H9 (cell line): ENCODE results near the gene ZIC5. TPM values are rescaled to one million over a fixed set of nuclear protein-coding genes. Genes with fewer than 3 reads are reported as not detected.
A peak's percentile ranks its signal among the peaks of the same experiment; 100 is the strongest.

ENCODE experiments used
- DNase-seq: peaks from one replicate; pipeline ENCODE4 v3.0.0-alpha.2; 2017
- H2AFZ ChIP-seq: one replicate; pipeline ENCODE4 v1.6.1; 2013; ENCODE audit warnings: mild to moderate bottlenecking, low read length, control low read depth, moderate library complexity
- H2AK5ac ChIP-seq: 2 replicates; pipeline ENCODE4 v1.6.1; 2013; ENCODE audit warnings: low read length, control low read depth, mixed read lengths; ENCODE audit not compliant: insufficient read length
- H2BK120ac ChIP-seq: one replicate; pipeline ENCODE4 v1.6.1; 2013; ENCODE audit warnings: low read depth, mild to moderate bottlenecking, low read length, control low read depth, inconsistent platforms; ENCODE audit not compliant: poor library complexity, severe bottlenecking
- H2BK12ac ChIP-seq: 2 replicates; pipeline ENCODE4 v1.6.1; 2013; ENCODE audit warnings: low read length, control low read depth, mixed read lengths, low read depth; ENCODE audit not compliant: insufficient read length
- H2BK15ac ChIP-seq: 2 replicates; pipeline ENCODE4 v1.6.1; 2013; ENCODE audit warnings: low read depth, low read length, control low read depth
- H2BK20ac ChIP-seq: one replicate; pipeline ENCODE4 v1.6.1; 2013; ENCODE audit warnings: low read depth, mild to moderate bottlenecking, low read length, control low read depth, inconsistent platforms; ENCODE audit not compliant: poor library complexity, severe bottlenecking
- H2BK5ac ChIP-seq: 2 replicates; pipeline ENCODE4 v1.6.1; 2013; ENCODE audit warnings: low read length, control low read depth, mixed read lengths; ENCODE audit not compliant: insufficient read length
- H3K14ac ChIP-seq: 2 replicates; pipeline ENCODE4 v1.6.1; 2013; ENCODE audit warnings: low read length, control low read depth; ENCODE audit not compliant: insufficient read depth
- H3K18ac ChIP-seq: 2 replicates; pipeline ENCODE4 v1.6.1; 2013; ENCODE audit warnings: low read depth, mild to moderate bottlenecking, mixed read lengths, low read length, control low read depth; ENCODE audit not compliant: insufficient read length
- H3K23ac ChIP-seq: 2 replicates; pipeline ENCODE4 v1.6.1; 2013; ENCODE audit warnings: low read length, control low read depth, mixed read lengths, low read depth; ENCODE audit not compliant: insufficient read length
- H3K23me2 ChIP-seq: 2 replicates; pipeline ENCODE4 v1.6.1; 2013; ENCODE audit warnings: low read depth, mild to moderate bottlenecking, mixed read lengths, low read length, control low read depth; ENCODE audit not compliant: insufficient read length, poor library complexity, severe bottlenecking
- H3K27ac ChIP-seq: 2 replicates; pipeline ENCODE4 v1.5.1; 2013; ENCODE audit warnings: low read length, control low read depth, mixed read lengths, low read depth; ENCODE audit not compliant: insufficient read length
- H3K27me3 ChIP-seq: 2 replicates; pipeline ENCODE4 v1.6.1; 2013; ENCODE audit warnings: low read length, control low read depth, inconsistent platforms; ENCODE audit not compliant: insufficient read depth
- H3K4ac ChIP-seq: 2 replicates; pipeline ENCODE4 v1.6.1; 2013; ENCODE audit warnings: low read depth, mild to moderate bottlenecking, control low read depth, inconsistent platforms, low read length, moderate library complexity
- H3K4me1 ChIP-seq: 2 replicates; pipeline ENCODE4 v1.6.1; 2013; ENCODE audit warnings: low read length, control low read depth, inconsistent platforms; ENCODE audit not compliant: insufficient read depth
- H3K4me2 ChIP-seq: 2 replicates; pipeline ENCODE4 v1.6.1; 2013; ENCODE audit warnings: low read length, control low read depth, mixed read lengths; ENCODE audit not compliant: insufficient read length, insufficient read depth
- H3K56ac ChIP-seq: 2 replicates; pipeline ENCODE4 v1.6.1; 2013; ENCODE audit warnings: low read depth, mild to moderate bottlenecking, mixed read lengths, low read length, control low read depth; ENCODE audit not compliant: insufficient read length
- H3K79me1 ChIP-seq: 2 replicates; pipeline ENCODE4 v1.6.1; 2013; ENCODE audit warnings: low read depth, mild to moderate bottlenecking, moderate library complexity, low read length, control low read depth, inconsistent platforms; ENCODE audit not compliant: insufficient read depth, poor library complexity, severe bottlenecking
- H3K79me2 ChIP-seq: 2 replicates; pipeline ENCODE4 v1.6.1; 2013; ENCODE audit warnings: low read length, control low read depth, inconsistent platforms; ENCODE audit not compliant: insufficient read depth
- H3K9ac ChIP-seq: 2 replicates; pipeline ENCODE4 v1.6.1; 2013; ENCODE audit warnings: low read length, control low read depth, mixed read lengths; ENCODE audit not compliant: insufficient read length; ENCODE audit errors: extremely low read depth
- H3K9me3 ChIP-seq: one replicate; pipeline ENCODE4 v1.6.1; 2013; ENCODE audit warnings: low read depth, low read length, inconsistent platforms; ENCODE audit not compliant: control insufficient read depth
- H3T11ph ChIP-seq: one replicate; pipeline ENCODE4 v1.6.1; 2013; ENCODE audit warnings: mild to moderate bottlenecking, low read length, control low read depth, inconsistent platforms
- H4K20me1 ChIP-seq: one replicate; pipeline ENCODE4 v1.6.1; 2013; ENCODE audit not compliant: control insufficient read depth, insufficient read length, insufficient read depth
- H4K5ac ChIP-seq: 2 replicates; pipeline ENCODE4 v1.6.1; 2013; ENCODE audit warnings: low read depth, mild to moderate bottlenecking, mixed read lengths, low read length, control low read depth; ENCODE audit not compliant: insufficient read length
- H4K8ac ChIP-seq: replicated peaks from 2 replicates; pipeline ENCODE4 v1.6.1; 2013; ENCODE audit warnings: low read length, control low read depth, mixed read lengths, low read depth; ENCODE audit not compliant: insufficient read length
- H4K91ac ChIP-seq: 2 replicates; pipeline ENCODE4 v1.6.1; 2013; ENCODE audit warnings: low read depth, mild to moderate bottlenecking, moderate library complexity, mixed read lengths, low read length, control low read depth; ENCODE audit not compliant: insufficient read length
- H3K27ac Mint-ChIP-seq, 3 experiments: 2 replicates in 2 of 3; 3 replicates in 1 of 3; pipeline ENCODE4 v1.8.0; 2020 to 2021; ENCODE audit warnings: mixed read lengths in 3 of 3, mild to moderate bottlenecking in 1 of 3, moderate library complexity in 1 of 3
- H3K27me3 Mint-ChIP-seq: 2 replicates; pipeline ENCODE4 v1.8.0; 2021; ENCODE audit warnings: low read depth, mild to moderate bottlenecking, moderate library complexity, mixed read lengths
- H3K36me3 Mint-ChIP-seq, 3 experiments: 2 replicates in 2 of 3; 3 replicates in 1 of 3; pipeline ENCODE4 v1.8.0; 2020 to 2021; ENCODE audit warnings: low read depth in 3 of 3, mixed read lengths in 3 of 3; ENCODE audit not compliant: insufficient read depth in 1 of 3
- H3K4me1 Mint-ChIP-seq, 2 experiments: 2 replicates each; pipeline ENCODE4 v1.8.0; 2020; ENCODE audit warnings: mixed read lengths in 2 of 2
- H3K4me3 Mint-ChIP-seq, 2 experiments: 2 replicates in 1 of 2; 3 replicates in 1 of 2; pipeline ENCODE4 v1.8.0; 2020 to 2021; ENCODE audit warnings: mild to moderate bottlenecking in 2 of 2, mixed read lengths in 2 of 2, moderate library complexity in 1 of 2
- H3K9me3 Mint-ChIP-seq, 2 experiments: 2 replicates in 1 of 2; 3 replicates in 1 of 2; pipeline ENCODE4 v1.8.0; 2020; ENCODE audit warnings: mild to moderate bottlenecking in 2 of 2, mixed read lengths in 2 of 2, moderate library complexity in 1 of 2
- WGBS: extraction: QIAGEN DNeasy Blood & Tissue Kit; methylation state at CpG from one replicate; pipeline ENCODE4 v1.1.7; 2013; ENCODE audit warnings: missing lambda C conversion rate, low lambda C conversion rate, mixed read lengths; ENCODE audit not compliant: insufficient read length; ENCODE audit errors: extremely low coverage; 5-methylcytosine and 5-hydroxymethylcytosine counted together
- total RNA-seq: library from RNA; stranded (reverse); gene quantifications from 2 replicates; pipeline ENCODE4 v1.2.1, GENCODE V29; 2021
- TF ChIP-seq, protein P1 (sequence below): fragments of 200-600 bp; sonication (generic); conservative IDR thresholded peaks from 3 replicates; pipeline ENCODE4 v1.8.0; 2021; ENCODE audit warnings: antibody characterized with exemption, mild to moderate bottlenecking

Gene ZIC5
- total RNA-seq, 1 experiment from 2014 or later: 51.9 TPM

DNA sequence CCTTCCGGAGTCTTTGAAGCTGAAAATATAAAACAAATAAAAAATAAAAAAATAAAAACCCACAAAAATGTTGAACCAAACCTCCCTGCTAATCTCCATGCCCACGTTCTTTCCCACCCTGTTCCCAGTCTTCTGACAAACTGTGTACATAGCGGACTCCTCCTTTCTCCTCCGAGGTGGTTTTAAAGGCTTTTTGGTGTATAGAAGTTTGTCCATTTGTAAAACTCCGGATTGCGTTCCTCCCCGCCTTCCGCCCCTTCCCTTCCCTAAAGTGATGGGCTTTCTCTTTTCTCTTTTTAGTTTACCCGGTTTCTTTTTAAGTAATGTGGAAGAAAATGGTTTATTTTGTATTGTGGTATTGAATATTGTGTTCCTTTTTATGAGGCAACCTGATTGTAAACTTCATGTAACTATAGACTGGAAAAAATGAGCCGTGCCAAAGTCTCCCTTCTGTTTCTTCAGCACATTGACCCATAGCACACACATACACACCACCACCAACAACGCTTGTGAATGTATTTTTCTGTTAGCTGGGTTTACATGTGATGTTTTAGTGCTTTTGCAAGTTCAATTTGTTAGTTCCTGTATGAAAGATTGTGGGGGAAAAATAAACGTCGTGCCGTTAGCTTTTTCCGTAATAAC lies 14.4 kb upstream of the ZIC5 start:
- Histone ChIP-seq H3K9ac (no peak overlapping the region), H3K79me1 (peaks cover 3% of the 10 kb centered on the region), H2BK5ac (no peak overlapping the region), H2AFZ (no peak overlapping the region), H3K9me3 (no peaks in the 10 kb centered on the region), H3K23ac (no peak overlapping the region), H2BK120ac (no peak overlapping the region), H3K18ac (no peak overlapping the region), H3K27ac (no peak overlapping the region), H4K5ac (no peak overlapping the region), H4K20me1 (no peaks in the 10 kb centered on the region), H4K91ac (no peak overlapping the region), H3K14ac (no peak overlapping the region), H2BK15ac (no peak overlapping the region), H2BK20ac (no peak overlapping the region), H3K56ac (no peak overlapping the region), H4K8ac (no peak overlapping the region), H3K4me1 (no peaks in the 10 kb centered on the region; the same call in none of the 2 replicates), H3K4ac (no peak overlapping the region), H3K27me3 (peaks cover 24% of the 10 kb centered on the region; the same call in 1 of the 2 replicates), H3K23me2 (peaks cover 50% of the 10 kb centered on the region), H3K4me2 (peak overlapping the region; percentile 25), H2BK12ac (no peak overlapping the region), H3T11ph (no peak overlapping the region), H3K79me2 (peaks cover 25% of the 10 kb centered on the region), H2AK5ac (no peak overlapping the region)
- TF ChIP-seq, protein P1, sequence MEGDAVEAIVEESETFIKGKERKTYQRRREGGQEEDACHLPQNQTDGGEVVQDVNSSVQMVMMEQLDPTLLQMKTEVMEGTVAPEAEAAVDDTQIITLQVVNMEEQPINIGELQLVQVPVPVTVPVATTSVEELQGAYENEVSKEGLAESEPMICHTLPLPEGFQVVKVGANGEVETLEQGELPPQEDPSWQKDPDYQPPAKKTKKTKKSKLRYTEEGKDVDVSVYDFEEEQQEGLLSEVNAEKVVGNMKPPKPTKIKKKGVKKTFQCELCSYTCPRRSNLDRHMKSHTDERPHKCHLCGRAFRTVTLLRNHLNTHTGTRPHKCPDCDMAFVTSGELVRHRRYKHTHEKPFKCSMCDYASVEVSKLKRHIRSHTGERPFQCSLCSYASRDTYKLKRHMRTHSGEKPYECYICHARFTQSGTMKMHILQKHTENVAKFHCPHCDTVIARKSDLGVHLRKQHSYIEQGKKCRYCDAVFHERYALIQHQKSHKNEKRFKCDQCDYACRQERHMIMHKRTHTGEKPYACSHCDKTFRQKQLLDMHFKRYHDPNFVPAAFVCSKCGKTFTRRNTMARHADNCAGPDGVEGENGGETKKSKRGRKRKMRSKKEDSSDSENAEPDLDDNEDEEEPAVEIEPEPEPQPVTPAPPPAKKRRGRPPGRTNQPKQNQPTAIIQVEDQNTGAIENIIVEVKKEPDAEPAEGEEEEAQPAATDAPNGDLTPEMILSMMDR: no peak
- Mint-ChIP-seq H3K4me1 (peaks cover 45 to 55% of the 10 kb centered on the region in 2 experiments), H3K27ac (peak overlapping the region in 2 of 3 experiments; percentile 16 to 76; a peak in 4 of 7 replicates), H3K4me3 (peak overlapping the region; percentile 89 to 94), H3K36me3 (peaks cover 38 to 48% (median 47%) of the 10 kb centered on the region in 3 experiments), H3K27me3 (peaks cover 61% of the 10 kb centered on the region), H3K9me3 (peaks cover 25 to 26% of the 10 kb centered on the region in 2 experiments)
- no CpG with 5 or more reads among the region's 15 CpGs for WGBS
- DNase-seq: no peak
